WTC11 (cell line): Measurements from ENCODE around the gene TMEM82. TPM values are rescaled to one million over a fixed set of nuclear protein-coding genes. Genes with fewer than 3 reads are reported as not detected.

Experiments used
- ATAC-seq: fragments of 200-7000 bp; cut with Tn5 transposase; 2 replicates; pipeline ENCODE4 v1.10.0; 2021; ENCODE audit warnings: mild to moderate bottlenecking, moderate library complexity
- CTCF ChIA-PET: fragments of 300-600 bp; sonication (Branson Sonifier 250); formaldehyde crosslinking; loops from one replicate; lab custom pipeline; 2021; ENCODE audit warnings: antibody characterized with exemption; lab: Charles Lee
- POLR2A ChIA-PET: fragments of 350-600 bp; sonication (Branson Sonifier 250); formaldehyde crosslinking; loops from one replicate; lab custom pipeline; 2021; ENCODE audit warnings: antibody characterized with exemption; lab: Charles Lee
- DNase-seq: peaks from one replicate; pipeline ENCODE4 v3.0.0; 2021; ENCODE audit warnings: low spot score
- H3K27ac Mint-ChIP-seq: 2 replicates; pipeline ENCODE4 v1.8.0; 2021; ENCODE audit warnings: mixed read lengths
- H3K27me3 Mint-ChIP-seq: 2 replicates; pipeline ENCODE4 v1.8.0; 2021; ENCODE audit warnings: low read depth, mild to moderate bottlenecking, moderate library complexity, mixed read lengths
- H3K36me3 Mint-ChIP-seq: 2 replicates; pipeline ENCODE4 v1.8.0; 2021; ENCODE audit warnings: mixed read lengths
- H3K4me1 Mint-ChIP-seq: 2 replicates; pipeline ENCODE4 v1.8.0; 2022; ENCODE audit warnings: mixed read lengths
- H3K4me3 Mint-ChIP-seq: 2 replicates; pipeline ENCODE4 v1.8.0; 2021; ENCODE audit warnings: mild to moderate bottlenecking, moderate library complexity, mixed read lengths
- H3K9me3 Mint-ChIP-seq: 2 replicates; pipeline ENCODE4 v1.8.0; 2021; ENCODE audit warnings: mixed read lengths
- AR ChIP-seq: fragments of 250-450 bp; sonication (Bioruptor Pico); IDR thresholded peaks from 2 replicates; pipeline ENCODE4 v1.9.0; 2021; ENCODE audit warnings: mild to moderate bottlenecking
- ESRRA ChIP-seq: sonication (generic); formaldehyde crosslinking; IDR thresholded peaks from 2 replicates; pipeline ENCODE4 v1.8.1; 2022; ENCODE audit warnings: mild to moderate bottlenecking, missing genetic modification reagents, borderline replicate concordance
- GTF2I ChIP-seq: fragments of 250-450 bp; sonication (Bioruptor Pico); conservative IDR thresholded peaks from 2 replicates; pipeline ENCODE4 v1.4.0; 2021; ENCODE audit warnings: mild to moderate bottlenecking
- HMGXB4 ChIP-seq: sonication (generic); formaldehyde crosslinking; IDR thresholded peaks from 2 replicates; pipeline ENCODE4 v1.8.1; 2023; ENCODE audit warnings: mild to moderate bottlenecking, moderate library complexity, missing genetic modification reagents
- JUN ChIP-seq: sonication (generic); formaldehyde crosslinking; IDR thresholded peaks from 2 replicates; pipeline ENCODE4 v1.8.0; 2023; ENCODE audit warnings: mild to moderate bottlenecking, missing genetic modification reagents
- NFYB ChIP-seq: sonication (generic); formaldehyde crosslinking; conservative IDR thresholded peaks from 2 replicates; pipeline ENCODE4 v1.8.0; 2022; ENCODE audit warnings: low read depth, missing genetic modification reagents
- PREB ChIP-seq: sonication (generic); formaldehyde crosslinking; IDR thresholded peaks from 2 replicates; pipeline ENCODE4 v1.8.1; 2022; ENCODE audit warnings: mild to moderate bottlenecking, missing genetic modification reagents, moderate library complexity, borderline replicate concordance
- PRRX2 ChIP-seq: fragments of 250-450 bp; sonication (Bioruptor Pico); IDR thresholded peaks from 2 replicates; pipeline ENCODE4 v1.8.0; 2021; ENCODE audit warnings: mild to moderate bottlenecking
- SOX15 ChIP-seq: fragments of 250-450 bp; sonication (Bioruptor Pico); IDR thresholded peaks from 2 replicates; pipeline ENCODE4 v1.9.0; 2021; ENCODE audit warnings: mild to moderate bottlenecking
- SP1 ChIP-seq: sonication (generic); formaldehyde crosslinking; conservative IDR thresholded peaks from 2 replicates; pipeline ENCODE4 v1.8.1; 2022; ENCODE audit warnings: missing genetic modification reagents
- STAT6 ChIP-seq: sonication (generic); formaldehyde crosslinking; conservative IDR thresholded peaks from 2 replicates; pipeline ENCODE4 v1.8.1; 2023; ENCODE audit warnings: mild to moderate bottlenecking, low read depth, missing genetic modification reagents, moderate library complexity
- TEAD1 ChIP-seq: sonication (generic); formaldehyde crosslinking; IDR thresholded peaks from 2 replicates; pipeline ENCODE4 v1.8.0; 2022; ENCODE audit warnings: mild to moderate bottlenecking, missing genetic modification reagents
- ZBTB21 ChIP-seq: sonication (generic); formaldehyde crosslinking; IDR thresholded peaks from 2 replicates; pipeline ENCODE4 v1.8.1; 2023; ENCODE audit warnings: mild to moderate bottlenecking, missing genetic modification reagents, borderline replicate concordance
- ZMAT4 ChIP-seq: fragments of 250-450 bp; sonication (Bioruptor Pico); IDR thresholded peaks from 2 replicates; pipeline ENCODE4 v1.9.0; 2021; ENCODE audit warnings: mild to moderate bottlenecking
- ZNF423 ChIP-seq: fragments of 250-450 bp; sonication (Bioruptor Pico); IDR thresholded peaks from 2 replicates; pipeline ENCODE4 v2.1.2; 2022; ENCODE audit warnings: mild to moderate bottlenecking, moderate library complexity
- total RNA-seq: library from RNA; stranded (reverse); gene quantifications from 3 replicates; pipeline ENCODE4 v1.2.3, GENCODE V29; 2021
- TF ChIP-seq, protein P1 (sequence below): sonication (generic); formaldehyde crosslinking; IDR thresholded peaks from 2 replicates; pipeline ENCODE4 v1.8.1; 2022; ENCODE audit warnings: missing genetic modification reagents, borderline replicate concordance
- TF ChIP-seq, protein P2 (sequence below): sonication (generic); formaldehyde crosslinking; IDR thresholded peaks from 2 replicates; pipeline ENCODE4 v1.8.0; 2022; ENCODE audit warnings: mild to moderate bottlenecking, missing genetic modification reagents
- TF ChIP-seq, protein P3 (sequence below): sonication (generic); formaldehyde crosslinking; IDR thresholded peaks from 2 replicates; pipeline ENCODE4 v1.8.1; 2022; ENCODE audit warnings: mild to moderate bottlenecking, moderate library complexity, missing genetic modification reagents

The TMEM82 gene
- total RNA-seq, 1 experiment from 2014 or later, result 0.48 TPM

DNA sequence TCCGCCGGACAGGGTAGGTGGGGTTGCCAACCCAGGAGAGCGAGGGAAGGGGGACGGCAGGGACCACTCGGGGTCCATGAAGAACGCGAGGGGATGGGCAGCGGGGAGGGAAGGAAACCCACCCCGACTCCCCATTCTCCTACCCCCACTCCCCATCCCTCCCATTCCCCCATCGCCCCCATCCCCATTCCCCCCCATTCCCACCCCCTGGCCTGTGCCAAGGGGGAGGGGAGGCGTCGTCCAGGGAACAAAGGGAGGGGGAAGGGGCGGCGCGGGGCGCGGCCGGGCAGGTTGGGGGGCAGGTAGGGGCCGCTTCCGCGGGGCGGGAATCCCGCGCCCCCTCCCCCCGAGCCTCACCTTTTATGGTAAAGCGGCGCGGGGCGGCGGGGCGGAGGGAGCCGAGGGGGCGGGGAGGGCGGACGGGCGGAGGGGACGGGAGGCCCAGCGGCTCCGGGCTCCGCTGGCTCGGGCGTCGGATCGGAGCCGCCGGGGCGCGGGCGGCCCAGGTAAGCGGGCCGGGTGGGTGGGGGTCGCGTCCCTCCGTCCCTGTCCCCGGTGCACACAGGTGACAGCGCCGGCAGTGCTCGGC is 16.1 kb downstream of the TMEM82 start, which contains the start of gene FBLIM1:
Gene FBLIM1 (plus strand): TSS at position 453 of the 589 bp plus-strand sequence. CDS start 6,189 bp downstream, outside the sequence.
- CTCF ChIA-PET, result interaction anchor here (1.0 to 5.2 kb wide), 6 partner anchors 17 to 155 kb away, joined by 3 to 51 read pairs (median 11); partner anchors contain the start of gene TMEM82
- H3K9me3 Mint-ChIP-seq, result 0 out of 2 replicates have a peak, but pooled peaks cover 3% of the 10 kb centered on the region
- H3K4me3 Mint-ChIP-seq, result peak within 1 kb of the TSS; percentile 91
- H3K36me3 Mint-ChIP-seq, result peaks cover 5% of the 10 kb centered on the region
- peak within 1 kb of the TSS; percentile 83 for H3K27ac Mint-ChIP-seq
- TF ChIP-seq SP1 (CRISPR knock-in tag), result 0 out of 2 replicates have a peak, but pooled peaks have one; percentile 13
- TF ChIP-seq, protein P1, sequence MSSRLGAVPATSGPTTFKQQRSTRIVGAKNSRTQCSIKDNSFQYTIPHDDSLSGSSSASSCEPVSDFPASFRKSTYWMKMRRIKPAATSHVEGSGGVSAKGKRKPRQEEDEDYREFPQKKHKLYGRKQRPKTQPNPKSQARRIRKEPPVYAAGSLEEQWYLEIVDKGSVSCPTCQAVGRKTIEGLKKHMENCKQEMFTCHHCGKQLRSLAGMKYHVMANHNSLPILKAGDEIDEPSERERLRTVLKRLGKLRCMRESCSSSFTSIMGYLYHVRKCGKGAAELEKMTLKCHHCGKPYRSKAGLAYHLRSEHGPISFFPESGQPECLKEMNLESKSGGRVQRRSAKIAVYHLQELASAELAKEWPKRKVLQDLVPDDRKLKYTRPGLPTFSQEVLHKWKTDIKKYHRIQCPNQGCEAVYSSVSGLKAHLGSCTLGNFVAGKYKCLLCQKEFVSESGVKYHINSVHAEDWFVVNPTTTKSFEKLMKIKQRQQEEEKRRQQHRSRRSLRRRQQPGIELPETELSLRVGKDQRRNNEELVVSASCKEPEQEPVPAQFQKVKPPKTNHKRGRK (CRISPR knock-in tag), result no peak
- DNase-seq (peak; percentile 80), ATAC-seq (peak; percentile 36)
- POLR2A ChIA-PET, result no interaction called here
- peaks cover 46% of the 10 kb centered on the region for H3K4me1 Mint-ChIP-seq
- no peaks in the 10 kb centered on the region for H3K27me3 Mint-ChIP-seq

DNA sequence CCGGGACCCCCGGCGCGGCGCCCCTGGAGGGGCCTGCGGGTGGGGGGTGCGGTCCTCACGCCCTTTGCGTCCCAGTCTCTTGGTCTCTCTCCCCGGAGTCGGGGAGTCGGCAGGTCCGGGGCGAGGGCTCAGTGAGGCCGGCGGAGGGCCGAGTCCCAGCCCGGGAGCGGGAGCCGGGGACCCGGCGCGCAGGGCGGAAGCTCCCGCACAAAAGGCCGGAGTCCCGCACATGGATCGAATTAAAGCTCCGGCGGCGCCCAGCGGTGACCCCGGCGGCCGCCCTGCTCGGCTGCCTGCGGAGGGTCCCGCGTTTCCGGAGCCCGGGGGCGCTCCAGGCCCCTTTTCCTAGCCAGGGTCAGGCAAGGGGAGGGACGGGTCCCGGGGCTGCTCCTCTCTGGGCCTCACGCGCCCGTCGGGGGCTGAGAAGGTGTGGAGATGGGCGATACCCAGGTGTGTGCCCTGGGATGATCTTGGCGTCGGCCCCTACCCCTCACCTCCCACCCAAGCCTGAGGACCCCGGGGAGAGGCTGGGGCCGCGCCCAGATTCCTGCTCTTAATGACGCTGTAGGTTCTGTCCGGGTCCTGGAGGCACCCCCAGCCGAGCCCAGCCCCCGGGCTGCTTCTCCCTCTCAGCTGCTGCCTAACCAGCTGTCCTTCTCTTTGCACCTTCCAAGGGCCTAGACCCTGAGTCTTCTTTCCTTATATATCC is 16.8 kb downstream of the TMEM82 start:
- ChIA-PET POLR2A (no interaction called here), CTCF (interaction anchor here (1.3 to 4.7 kb wide), 5 partner anchors 18 to 40 kb away, joined by 3 to 20 read pairs (median 10); no protein-coding TSS in a partner anchor)
- Mint-ChIP-seq H3K27ac (peak overlapping the region; percentile 83; the same call in 1 of the 2 replicates), H3K27me3 (no peaks in the 10 kb centered on the region), H3K4me1 (peaks cover 50% of the 10 kb centered on the region), H3K4me3 (peak overlapping the region; percentile 91), H3K36me3 (peaks cover 8% of the 10 kb centered on the region), H3K9me3 (0 out of 2 replicates have a peak, but pooled peaks cover 3% of the 10 kb centered on the region)
- ATAC-seq, result no peak
- DNase-seq, result peak; percentile 35
- TF ChIP-seq PRRX2 (no peak), STAT6 (CRISPR knock-in tag) (no peak), ZMAT4 (no peak), AR (no peak), NFYB (CRISPR knock-in tag) (no peak), ZNF423 (CRISPR knock-in tag) (peak; percentile 95), ZBTB21 (CRISPR knock-in tag) (no peak), PREB (no peak), JUN (peak; percentile 47; the same call in 1 of the 2 replicates), SOX15 (CRISPR knock-in tag) (no peak), GTF2I (CRISPR knock-in tag) (no peak), TEAD1 (no peak), ESRRA (CRISPR knock-in tag) (no peak), SP1 (CRISPR knock-in tag) (no peak), HMGXB4 (CRISPR knock-in tag) (peak; percentile 63; the same call in 1 of the 2 replicates)
- TF ChIP-seq, protein P2, sequence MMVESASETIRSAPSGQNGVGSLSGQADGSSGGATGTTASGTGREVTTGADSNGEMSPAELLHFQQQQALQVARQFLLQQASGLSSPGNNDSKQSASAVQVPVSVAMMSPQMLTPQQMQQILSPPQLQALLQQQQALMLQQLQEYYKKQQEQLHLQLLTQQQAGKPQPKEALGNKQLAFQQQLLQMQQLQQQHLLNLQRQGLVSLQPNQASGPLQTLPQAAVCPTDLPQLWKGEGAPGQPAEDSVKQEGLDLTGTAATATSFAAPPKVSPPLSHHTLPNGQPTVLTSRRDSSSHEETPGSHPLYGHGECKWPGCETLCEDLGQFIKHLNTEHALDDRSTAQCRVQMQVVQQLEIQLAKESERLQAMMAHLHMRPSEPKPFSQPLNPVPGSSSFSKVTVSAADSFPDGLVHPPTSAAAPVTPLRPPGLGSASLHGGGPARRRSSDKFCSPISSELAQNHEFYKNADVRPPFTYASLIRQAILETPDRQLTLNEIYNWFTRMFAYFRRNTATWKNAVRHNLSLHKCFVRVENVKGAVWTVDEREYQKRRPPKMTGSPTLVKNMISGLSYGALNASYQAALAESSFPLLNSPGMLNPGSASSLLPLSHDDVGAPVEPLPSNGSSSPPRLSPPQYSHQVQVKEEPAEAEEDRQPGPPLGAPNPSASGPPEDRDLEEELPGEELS (CRISPR knock-in tag), result 0 out of 2 replicates have a peak, but pooled peaks have one; percentile 58
- TF ChIP-seq, protein P3, sequence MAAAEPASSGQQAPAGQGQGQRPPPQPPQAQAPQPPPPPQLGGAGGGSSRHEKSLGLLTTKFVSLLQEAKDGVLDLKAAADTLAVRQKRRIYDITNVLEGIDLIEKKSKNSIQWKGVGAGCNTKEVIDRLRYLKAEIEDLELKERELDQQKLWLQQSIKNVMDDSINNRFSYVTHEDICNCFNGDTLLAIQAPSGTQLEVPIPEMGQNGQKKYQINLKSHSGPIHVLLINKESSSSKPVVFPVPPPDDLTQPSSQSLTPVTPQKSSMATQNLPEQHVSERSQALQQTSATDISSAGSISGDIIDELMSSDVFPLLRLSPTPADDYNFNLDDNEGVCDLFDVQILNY (CRISPR knock-in tag), result no peak
